Chondrocyte (in vitro differentiated cells): Measurements from ENCODE around the gene SLC22A3. TPM values are rescaled to one million over a fixed set of nuclear protein-coding genes. Genes with fewer than 3 reads are reported as not detected.

ENCODE experiments used
- DNase-seq: peaks from one replicate; pipeline ENCODE4 v3.0.0; 2021; ENCODE audit warnings: mixed read lengths, low spot score
- H3K27ac Mint-ChIP-seq: one replicate; pipeline ENCODE4 v1.8.0; 2021; ENCODE audit warnings: mild to moderate bottlenecking, moderate library complexity, mixed read lengths; ENCODE audit not compliant: unreplicated experiment
- H3K27me3 Mint-ChIP-seq: 2 replicates; pipeline ENCODE4 v1.8.0; 2021; ENCODE audit warnings: low read depth, mixed read lengths
- H3K36me3 Mint-ChIP-seq: 2 replicates; pipeline ENCODE4 v1.8.0; 2021; ENCODE audit warnings: low read depth, mixed read lengths
- H3K4me1 Mint-ChIP-seq: 2 replicates; pipeline ENCODE4 v1.8.0; 2021; ENCODE audit warnings: low read depth, mild to moderate bottlenecking, mixed read lengths
- H3K4me3 Mint-ChIP-seq: one replicate; pipeline ENCODE4 v1.8.0; 2021; ENCODE audit warnings: mild to moderate bottlenecking, moderate library complexity, mixed read lengths; ENCODE audit not compliant: unreplicated experiment
- H3K9me3 Mint-ChIP-seq: 2 replicates; pipeline ENCODE4 v1.8.0; 2021; ENCODE audit warnings: low read depth, mixed read lengths
- total RNA-seq: library from RNA; stranded (reverse); gene quantifications from 3 replicates; pipeline ENCODE4 v1.2.1, GENCODE V29; 2021
- TF ChIP-seq, protein P1 (sequence below): fragments of 200-600 bp; sonication (generic); IDR thresholded peaks from 2 replicates; pipeline ENCODE4 v1.5.0; 2021; ENCODE audit warnings: antibody characterized with exemption, mild to moderate bottlenecking, moderate library complexity

Gene SLC22A3
- total RNA-seq, 1 donor from 2014 or later: 1.6 TPM

DNA sequence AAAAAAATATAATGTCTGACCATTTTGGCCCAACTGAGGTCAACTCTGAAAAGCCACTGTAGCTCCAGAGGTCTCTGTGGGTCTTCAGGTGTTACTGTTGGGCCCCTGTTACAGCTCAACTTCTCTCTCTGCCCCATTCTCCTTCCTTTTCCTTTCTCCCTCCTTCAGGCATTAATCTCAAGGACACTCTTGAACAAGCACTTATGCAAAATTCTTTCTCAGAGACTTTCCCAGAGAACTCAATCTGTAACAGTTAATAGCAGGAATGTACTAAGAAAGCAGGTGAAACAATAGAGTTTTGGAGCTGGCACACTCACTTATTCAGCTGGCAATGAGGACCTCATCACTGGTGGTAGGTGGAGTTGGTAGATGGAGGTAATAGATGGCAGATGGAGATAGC lies 31.9 kb upstream of the SLC22A3 start:
- Mint-ChIP-seq H3K4me1 (peaks cover 7% of the 10 kb centered on the region), H3K9me3 (peaks cover 18% of the 10 kb centered on the region), H3K27ac (no peak overlapping the region), H3K27me3 (peaks cover 3% of the 10 kb centered on the region), H3K4me3 (no peak overlapping the region), H3K36me3 (peaks cover 5% of the 10 kb centered on the region)
- DNase-seq: no peak
- TF ChIP-seq, protein P1, sequence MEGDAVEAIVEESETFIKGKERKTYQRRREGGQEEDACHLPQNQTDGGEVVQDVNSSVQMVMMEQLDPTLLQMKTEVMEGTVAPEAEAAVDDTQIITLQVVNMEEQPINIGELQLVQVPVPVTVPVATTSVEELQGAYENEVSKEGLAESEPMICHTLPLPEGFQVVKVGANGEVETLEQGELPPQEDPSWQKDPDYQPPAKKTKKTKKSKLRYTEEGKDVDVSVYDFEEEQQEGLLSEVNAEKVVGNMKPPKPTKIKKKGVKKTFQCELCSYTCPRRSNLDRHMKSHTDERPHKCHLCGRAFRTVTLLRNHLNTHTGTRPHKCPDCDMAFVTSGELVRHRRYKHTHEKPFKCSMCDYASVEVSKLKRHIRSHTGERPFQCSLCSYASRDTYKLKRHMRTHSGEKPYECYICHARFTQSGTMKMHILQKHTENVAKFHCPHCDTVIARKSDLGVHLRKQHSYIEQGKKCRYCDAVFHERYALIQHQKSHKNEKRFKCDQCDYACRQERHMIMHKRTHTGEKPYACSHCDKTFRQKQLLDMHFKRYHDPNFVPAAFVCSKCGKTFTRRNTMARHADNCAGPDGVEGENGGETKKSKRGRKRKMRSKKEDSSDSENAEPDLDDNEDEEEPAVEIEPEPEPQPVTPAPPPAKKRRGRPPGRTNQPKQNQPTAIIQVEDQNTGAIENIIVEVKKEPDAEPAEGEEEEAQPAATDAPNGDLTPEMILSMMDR: no peak

DNA sequence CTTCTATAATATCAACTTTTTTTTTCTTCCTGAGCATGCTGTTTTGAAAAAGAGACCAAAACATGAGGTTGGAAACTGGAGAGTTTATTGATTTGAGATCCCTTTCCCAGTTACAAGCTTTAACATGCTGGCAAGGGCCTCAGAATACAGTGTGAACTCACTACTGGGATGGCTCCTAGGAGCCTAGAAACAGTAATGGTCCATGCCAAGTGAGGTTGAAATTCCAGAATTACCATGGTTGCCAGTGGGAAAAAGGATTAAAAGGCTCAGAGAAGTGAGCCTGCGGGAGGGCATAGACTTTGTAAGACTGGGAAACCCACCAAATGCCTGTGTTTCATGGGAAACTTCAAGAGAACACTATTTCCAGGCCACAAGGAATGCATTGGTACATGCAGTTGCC lies 28.9 kb upstream of the SLC22A3 start:
- no peak overlapping the region for H3K27ac Mint-ChIP-seq
- H3K27me3 Mint-ChIP-seq: peaks cover 3% of the 10 kb centered on the region
- H3K9me3 Mint-ChIP-seq: peaks cover 6% of the 10 kb centered on the region
- no peak for DNase-seq
- H3K36me3 Mint-ChIP-seq: peaks cover 3% of the 10 kb centered on the region
- peaks cover 7% of the 10 kb centered on the region for H3K4me1 Mint-ChIP-seq
- no peak overlapping the region for H3K4me3 Mint-ChIP-seq
- TF ChIP-seq, protein P1: no peak

DNA sequence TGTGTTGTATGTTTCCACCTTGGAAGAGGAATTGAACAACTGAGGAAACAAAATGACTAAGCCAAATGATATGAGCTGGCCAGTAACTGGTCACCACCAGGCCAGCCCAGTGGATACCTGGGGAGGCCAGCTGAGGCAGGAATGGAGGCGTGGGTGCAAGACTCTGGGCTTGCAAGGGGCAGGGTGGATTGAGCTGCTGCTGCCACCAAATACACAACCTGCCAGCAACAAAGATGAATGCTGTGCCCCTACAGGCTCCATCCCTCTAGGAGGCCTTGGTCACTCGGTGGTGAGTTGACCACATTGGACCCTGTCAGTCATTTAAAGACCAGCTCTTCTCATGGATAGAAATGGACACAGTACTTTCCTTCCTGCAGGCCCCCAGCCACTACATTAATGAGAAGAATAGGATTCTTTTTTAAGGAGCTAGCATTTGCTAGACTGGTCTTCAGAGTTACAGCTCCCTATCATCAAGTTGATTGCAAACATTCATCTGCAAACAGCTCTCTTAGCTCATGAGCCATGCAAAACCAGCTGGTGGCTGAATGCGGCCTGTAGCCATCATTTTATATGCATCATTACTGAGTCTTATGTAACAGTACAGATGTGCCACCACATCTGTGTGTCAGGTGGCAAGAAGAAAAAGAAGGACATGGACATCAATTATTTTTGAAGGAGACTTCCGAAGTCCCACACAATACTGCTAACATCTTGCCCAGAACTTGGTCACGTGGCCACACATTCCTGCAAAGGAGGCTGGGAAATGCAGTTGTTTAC lies 26.3 kb upstream of the SLC22A3 start:
- no peak overlapping the region for H3K4me3 Mint-ChIP-seq
- peaks cover 5% of the 10 kb centered on the region for H3K9me3 Mint-ChIP-seq
- no peak overlapping the region for H3K27ac Mint-ChIP-seq
- H3K27me3 Mint-ChIP-seq: peaks cover 3% of the 10 kb centered on the region
- TF ChIP-seq, protein P1: no peak
- no peak for DNase-seq
- H3K4me1 Mint-ChIP-seq: no peaks in the 10 kb centered on the region
- H3K36me3 Mint-ChIP-seq: peaks cover 3% of the 10 kb centered on the region

DNA sequence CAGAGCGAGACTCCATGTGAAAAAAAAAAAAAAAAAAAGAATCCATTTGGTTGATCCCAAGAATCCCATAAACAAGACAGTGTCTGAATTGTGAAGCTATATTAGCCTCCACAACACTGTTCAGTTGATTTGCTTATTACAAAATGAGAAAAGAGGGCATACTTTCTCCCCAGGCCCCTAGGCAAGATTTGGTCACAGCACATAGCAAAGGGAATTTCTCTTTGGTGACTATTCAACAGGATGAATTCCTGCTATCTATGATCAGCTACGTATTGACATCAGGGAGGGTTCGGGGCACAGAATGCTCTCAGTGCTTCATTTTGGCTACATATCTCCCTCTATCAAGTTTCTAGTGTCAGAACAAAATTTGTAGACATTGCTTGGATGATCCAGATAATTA lies 20.2 kb upstream of the SLC22A3 start:
- Mint-ChIP-seq H3K27ac (no peak overlapping the region), H3K9me3 (no peaks in the 10 kb centered on the region), H3K4me3 (no peak overlapping the region), H3K4me1 (peaks cover 3% of the 10 kb centered on the region), H3K27me3 (peaks cover 29% of the 10 kb centered on the region), H3K36me3 (no peaks in the 10 kb centered on the region)
- TF ChIP-seq, protein P1: no peak
- DNase-seq: no peak

DNA sequence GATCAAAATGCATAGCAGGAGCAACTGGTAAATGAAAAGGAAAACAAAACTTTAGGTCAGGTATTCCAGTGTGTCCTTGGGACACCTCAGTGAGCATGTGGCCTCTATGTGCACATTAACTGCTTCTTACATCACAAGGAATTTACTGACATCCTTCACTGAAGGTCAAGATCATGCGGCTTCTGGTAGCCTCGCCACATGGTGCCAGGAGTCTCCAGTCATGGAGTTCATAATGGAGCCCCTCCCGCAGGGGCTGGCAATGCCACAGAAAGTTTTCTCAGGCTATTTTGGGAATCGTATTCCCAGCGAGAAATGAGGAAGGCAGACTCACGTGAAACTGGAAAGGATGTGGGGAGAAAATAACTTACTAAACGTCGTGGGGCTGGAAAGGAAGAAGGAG lies 19.7 kb upstream of the SLC22A3 start:
- H3K27me3 Mint-ChIP-seq: peaks cover 33% of the 10 kb centered on the region
- no peaks in the 10 kb centered on the region for H3K36me3 Mint-ChIP-seq
- H3K27ac Mint-ChIP-seq: no peak overlapping the region
- TF ChIP-seq, protein P1: no peak
- DNase-seq: no peak
- peaks cover 3% of the 10 kb centered on the region for H3K4me1 Mint-ChIP-seq
- no peak overlapping the region for H3K4me3 Mint-ChIP-seq
- H3K9me3 Mint-ChIP-seq: no peaks in the 10 kb centered on the region
